Stimulated activated CD4-positive, alpha-beta T cell treated with anti-CD3 and anti-CD28 coated beads, Interleukin-12 subunit alpha, Interleukin-12 subunit beta, amount 100 ng/mL, for 4 hours (primary cell): ENCODE data around the gene STOX2.

Experiments used
- DNase-seq: peaks from one replicate; pipeline ENCODE4 v3.0.0-alpha.2; 2020

The STOX2 gene

GRCh38 chr4:183905081-183905592 lies at the start of gene STOX2:
TSS of gene STOX2 (plus strand) at chr4:183905307. CDS start at chr4:183906791, 1,484 bp downstream.
- no peak for DNase-seq

DNA sequence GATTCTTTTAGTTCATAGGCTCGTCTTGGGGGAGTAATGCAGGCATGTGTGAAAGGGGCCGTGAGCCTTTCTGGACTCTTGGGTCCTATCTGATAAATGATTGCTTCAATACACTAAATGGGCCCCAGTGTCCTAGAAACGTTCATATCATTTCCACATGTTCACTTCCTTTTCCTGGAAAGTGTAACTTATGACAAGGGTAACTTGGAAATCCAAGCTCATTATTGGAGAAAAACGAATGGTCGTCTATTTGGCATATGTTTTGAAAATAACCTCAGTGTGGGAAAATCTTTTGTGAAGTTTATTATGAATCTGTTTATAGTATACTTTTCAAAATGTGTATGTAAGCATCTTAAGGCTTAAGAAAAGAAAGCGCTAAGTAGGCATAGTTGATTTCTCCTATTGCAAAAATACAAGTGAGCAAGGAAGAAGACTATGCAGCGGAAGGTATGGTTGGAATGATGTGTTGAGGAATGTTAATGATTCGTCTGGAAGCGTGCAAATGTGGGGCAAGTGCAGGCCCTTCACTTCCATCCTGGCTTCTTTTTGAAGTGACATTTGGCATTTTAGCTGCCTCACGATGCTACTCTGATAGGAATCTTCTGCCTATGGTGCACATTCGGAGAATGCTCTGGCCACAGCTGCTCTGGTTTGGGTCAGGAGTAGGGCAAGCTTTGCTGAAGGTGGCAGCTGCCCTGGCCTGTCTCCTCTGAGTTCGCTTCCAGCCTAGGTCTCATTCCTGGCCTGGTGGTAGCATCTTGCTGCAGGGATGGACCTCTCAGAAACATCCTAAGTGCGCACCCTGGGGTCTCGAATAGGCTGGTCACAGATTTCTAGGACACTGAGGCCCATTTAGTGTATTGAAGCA lies 49.5 kb upstream of the STOX2 start:
- DNase-seq = no peak

DNA sequence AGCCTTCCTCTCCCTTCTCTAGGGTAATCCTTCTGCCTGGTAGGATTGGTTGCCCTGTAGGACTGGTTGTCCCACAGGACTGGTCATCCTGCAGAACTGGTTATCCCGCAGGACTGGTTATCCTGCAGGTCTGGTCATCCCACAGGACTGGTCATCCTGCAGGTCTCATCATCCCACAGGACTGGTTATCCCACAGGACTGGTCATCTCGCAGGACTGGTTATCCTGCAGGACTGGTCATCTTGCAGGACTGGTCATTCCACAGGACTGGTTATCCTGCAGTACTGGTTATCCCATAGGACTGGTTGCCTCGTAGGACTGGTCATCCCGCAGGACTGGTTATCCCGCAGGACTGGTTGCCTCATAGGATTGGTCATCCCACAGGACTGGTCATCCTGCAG lies 48.1 kb upstream of the STOX2 start:
- no peak for DNase-seq

GRCh38 chr4:183858011-183858615 lies 47.0 kb upstream of the STOX2 start:
- DNase-seq = no peak

GRCh38 chr4:183860119-183860518 lies 45.0 kb upstream of the STOX2 start:
- no peak for DNase-seq

DNA sequence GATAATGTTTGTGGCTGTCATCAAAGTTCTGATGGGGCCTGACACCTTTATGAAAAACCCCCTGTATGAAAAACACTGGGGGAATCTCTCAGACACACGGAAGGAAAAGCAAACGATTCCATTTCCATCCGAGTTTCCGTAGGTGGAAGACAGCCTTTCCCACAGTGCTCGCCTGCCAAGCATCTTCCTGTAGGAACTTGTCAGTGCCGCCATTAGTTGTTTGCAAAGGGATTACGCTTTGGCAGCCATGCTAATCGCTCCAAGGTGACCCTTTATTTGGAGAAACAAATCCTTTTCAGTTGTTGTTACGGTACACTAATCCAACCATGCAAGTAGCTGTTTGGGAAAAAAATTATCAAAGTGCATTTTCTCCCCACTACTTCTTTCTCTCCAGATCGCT lies 44.4 kb upstream of the STOX2 start:
- DNase-seq = no peak

DNA sequence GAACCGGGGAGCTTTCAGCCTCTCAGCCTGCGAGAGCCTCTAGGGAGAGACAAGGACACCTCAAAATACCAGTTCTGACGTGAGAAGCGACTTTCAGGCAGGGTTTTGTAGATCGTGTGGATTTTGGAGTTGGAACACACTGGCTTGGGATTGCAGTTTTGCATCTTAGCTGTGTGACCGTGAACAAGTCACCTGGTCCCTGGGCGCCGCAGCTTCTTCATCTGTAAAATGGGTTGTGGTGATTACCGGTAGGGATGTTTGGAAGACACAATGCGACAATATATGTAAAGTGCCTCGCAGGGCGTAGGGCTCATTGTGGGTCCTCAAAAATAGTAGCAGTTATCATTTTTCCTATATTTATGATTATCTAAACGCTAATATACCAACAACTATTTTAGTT lies 43.7 kb upstream of the STOX2 start:
- DNase-seq = no peak

- DNase-seq = no peak
Observed at GRCh38 chr4:183863155-183863825, 41.8 kb upstream of the STOX2 start.

DNA sequence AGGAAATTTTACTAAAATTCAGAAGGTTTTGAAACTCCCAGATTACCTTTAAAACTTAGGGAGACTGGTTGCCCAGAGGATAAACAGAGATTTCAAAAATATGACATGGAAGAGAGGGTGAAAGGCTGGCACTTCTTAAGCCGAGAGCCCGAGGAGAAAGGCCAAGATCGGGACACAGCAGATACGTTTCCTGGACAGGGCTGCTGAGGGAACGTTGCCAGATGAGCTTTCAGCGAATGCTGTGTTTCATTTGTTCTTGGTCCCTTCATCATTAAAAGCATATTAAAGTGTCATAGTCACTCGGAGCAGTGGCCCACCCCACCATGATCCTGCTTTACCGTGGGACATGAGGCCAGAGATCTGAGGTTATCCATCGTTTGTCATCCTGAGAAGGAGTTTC lies 37.9 kb upstream of the STOX2 start:
- no peak for DNase-seq

GRCh38 chr4:183870997-183871396 lies 34.1 kb upstream of the STOX2 start:
- no peak for DNase-seq

DNA sequence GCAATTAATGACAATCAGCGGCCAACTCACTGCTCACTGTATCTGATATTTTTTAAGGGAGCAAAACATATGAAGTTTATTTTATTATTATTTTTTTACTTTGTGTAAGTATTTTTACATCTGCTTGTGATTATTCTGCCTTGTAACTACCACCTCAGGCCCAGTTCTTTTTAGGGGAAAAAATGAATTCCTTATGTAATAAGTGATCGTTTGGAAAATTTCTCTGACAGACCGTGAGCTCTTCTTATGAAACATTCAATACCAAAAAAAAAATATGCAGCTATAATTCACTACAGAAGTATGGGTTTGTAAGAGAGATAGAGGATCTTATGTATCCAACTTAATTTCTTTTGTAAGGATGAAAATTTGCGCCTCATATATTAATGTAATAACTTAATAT lies 33.5 kb upstream of the STOX2 start:
- no peak for DNase-seq

DNA sequence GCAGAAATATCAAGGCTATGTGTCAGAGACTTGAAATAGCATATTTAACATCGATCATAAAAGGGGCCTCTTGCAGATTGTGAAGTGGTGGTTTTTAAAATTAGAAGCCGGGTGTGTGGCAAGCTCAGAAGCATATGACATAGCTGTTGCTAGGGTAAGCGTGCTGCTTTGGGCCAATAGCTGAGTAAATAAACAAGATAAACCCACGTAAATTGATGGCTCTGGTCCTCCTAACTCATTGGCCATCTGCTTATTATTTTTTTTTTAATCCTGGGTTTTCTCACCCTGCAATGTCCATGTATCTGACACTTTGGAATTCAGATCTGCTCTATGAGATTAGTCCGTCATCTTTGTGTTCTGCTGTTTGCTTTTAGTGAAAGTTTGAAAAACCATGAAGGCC lies 32.6 kb upstream of the STOX2 start:
- DNase-seq = no peak

- no peak for DNase-seq
Observed at GRCh38 chr4:183873409-183874185, 31.5 kb upstream of the STOX2 start.

DNA sequence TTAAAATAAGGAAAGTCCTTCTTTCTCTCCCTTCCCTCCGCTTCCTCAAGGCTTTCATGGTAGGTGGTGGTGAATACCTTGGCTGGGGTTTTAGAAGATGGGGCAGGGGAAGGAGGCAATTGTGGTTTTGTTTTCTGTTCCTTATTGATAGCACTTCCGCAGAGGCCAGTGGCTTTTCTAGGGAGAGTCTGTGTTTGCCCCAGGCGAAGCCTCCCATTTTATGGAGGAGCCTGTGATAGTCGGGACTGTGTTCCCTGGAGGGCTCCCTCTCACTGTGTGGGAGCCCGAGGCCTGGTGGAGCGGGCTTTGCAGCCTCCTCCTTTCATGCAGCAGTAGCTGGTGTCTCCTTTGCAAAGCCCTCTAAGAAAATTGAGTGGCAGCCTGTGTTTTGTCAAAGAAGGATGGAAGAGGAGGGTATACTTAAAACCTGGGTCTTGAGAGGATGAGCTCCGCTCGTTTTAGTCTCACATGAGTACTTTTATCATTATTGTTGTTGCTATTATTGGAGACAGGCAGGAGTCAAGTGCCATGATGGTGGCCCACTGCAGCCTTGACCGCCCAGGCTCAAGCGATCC lies 29.8 kb upstream of the STOX2 start:
- no peak for DNase-seq

DNA sequence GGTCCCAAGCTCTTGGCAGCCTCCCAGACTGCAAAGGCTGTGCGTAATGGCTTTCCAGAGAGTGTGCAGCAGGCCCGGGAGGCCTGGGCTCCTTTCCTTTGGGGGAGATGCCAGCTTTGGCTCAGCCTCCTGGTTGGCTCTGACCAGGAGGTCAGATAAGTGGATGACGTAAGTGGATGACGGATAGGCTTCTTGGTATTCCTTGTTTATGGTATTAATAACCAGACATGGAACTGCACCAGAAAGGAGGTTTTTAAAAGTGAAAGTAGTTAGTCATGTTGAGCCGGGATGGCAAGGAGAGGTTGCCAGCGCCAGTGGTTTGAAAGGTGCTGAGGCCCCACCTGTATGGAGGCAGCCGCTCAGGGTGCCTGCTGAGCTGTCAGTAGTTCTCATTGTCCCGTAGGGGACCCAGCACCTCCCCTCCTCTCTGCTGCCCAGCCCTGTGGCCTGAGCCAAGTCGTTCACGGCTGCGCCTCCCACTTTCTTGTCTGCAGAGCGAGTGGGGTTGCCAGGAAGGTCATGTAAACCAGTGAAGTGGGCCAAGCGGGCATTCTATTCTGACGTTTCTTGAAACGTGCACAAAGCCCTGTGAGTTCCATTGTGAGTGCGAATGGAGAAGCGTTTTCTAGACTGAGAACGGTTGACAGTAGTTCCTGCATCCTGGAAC lies 28.7 kb upstream of the STOX2 start:
- no peak for DNase-seq

DNA sequence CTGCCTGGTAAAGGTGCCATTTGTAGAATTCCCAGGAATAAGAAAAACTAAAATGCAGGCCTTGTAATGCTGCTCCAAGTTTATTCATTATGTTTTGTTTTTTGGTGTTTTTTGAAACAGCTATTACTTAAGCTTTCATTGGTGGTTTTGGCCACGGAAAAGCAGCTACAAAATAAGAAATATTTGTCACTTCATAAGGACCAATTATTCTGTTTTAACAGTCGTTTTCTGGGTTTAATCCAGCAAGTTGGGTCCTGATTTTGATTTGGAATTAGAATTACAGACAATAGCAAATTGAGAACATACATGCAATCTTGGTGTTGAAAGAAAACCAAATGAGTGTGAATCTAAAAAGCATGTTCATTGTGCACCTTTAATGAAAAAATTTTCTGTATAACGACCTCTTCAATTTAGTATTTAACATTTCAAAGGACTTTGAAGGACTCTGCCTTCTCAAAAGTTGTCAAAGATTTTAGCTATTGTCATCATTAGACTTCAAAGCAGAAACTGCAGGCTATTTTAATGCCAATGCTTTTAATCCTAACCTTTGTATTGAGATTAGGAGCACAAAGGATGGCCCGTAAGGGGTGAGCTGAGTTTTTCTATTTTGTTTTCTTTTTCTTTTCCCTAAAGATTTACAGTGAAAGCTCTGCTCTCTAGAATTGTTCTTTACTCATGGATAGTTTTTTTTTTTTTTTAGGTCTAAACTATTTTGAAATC lies 26.7 kb upstream of the STOX2 start:
- no peak for DNase-seq

GRCh38 chr4:183885205-183885720 lies 19.8 kb upstream of the STOX2 start:
- no peak for DNase-seq

DNA sequence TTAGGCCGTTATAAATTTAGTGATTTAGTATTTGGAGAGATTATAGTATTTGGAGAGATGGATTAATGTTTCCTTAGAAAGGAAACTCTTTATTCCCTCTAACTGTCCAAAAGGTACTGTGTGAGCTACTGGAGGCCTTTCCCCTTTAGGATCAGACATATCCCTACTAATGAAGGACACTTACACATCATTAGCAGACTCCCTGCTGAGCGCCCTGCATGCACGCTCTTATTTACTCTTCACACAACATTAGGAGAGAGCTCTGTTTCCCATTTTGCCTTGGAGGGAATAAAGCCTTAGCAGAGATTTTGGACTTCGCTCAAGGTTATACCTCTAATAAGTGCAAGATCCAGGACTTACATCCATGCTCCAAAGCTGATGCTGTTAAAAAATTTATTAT lies 17.8 kb upstream of the STOX2 start:
- DNase-seq = no peak

- no peak for DNase-seq
Observed at GRCh38 chr4:183888564-183888963, 16.5 kb upstream of the STOX2 start.

DNA sequence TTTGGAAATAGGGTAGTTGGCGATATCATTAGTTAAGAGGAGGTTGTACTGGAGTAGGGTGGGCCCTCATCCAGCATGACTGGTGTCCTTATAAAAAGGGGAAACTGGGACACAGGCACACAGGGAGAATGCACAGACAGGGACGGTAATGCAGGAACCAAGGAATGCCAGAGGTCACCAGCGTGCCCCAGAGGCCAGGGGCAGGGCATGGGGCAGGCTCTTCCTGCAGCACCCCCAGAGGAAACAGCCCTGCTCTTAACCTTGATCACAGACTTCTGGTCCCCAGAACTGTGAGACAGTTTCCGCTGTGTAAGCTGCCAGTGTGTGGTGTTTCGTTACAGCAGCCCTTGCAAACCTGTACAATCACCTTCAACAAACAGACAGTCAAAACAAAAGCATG lies 15.9 kb upstream of the STOX2 start:
- no peak for DNase-seq

- DNase-seq = no peak
Observed at GRCh38 chr4:183897193-183897592, 7.9 kb upstream of the STOX2 start.
